Liver (tissue), 3 donors: Measurements from ENCODE around the gene ATXN10.

Experiments
- CTCF ChIP-seq: fragments of 150-350 bp; IDR thresholded peaks from 2 replicates; pipeline ENCODE4 v1.5.1; 2017; ENCODE audit warnings: improper control_type of control experiment, low read depth, low read length; ENCODE audit not compliant: missing input control
- EGR1 ChIP-seq, 2 donors: IDR thresholded peaks; 2 replicates each; pipeline ENCODE4 v1.6.1; 2016 to 2018; ENCODE audit warnings: antibody characterized with exemption in 2 of 2, low read depth in 2 of 2
- GABPA ChIP-seq, 2 donors: IDR thresholded peaks in 1 of 2; conservative IDR thresholded peaks in 1 of 2; 2 replicates each; pipeline ENCODE4 v1.6.1; 2016; ENCODE audit warnings: antibody characterized with exemption in 2 of 2, mild to moderate bottlenecking in 1 of 2, moderate library complexity in 1 of 2
- HNF4A ChIP-seq, 2 donors: conservative IDR thresholded peaks; 2 replicates each; pipeline ENCODE4 v1.6.1; 2016; ENCODE audit warnings: antibody characterized with exemption in 2 of 2, mild to moderate bottlenecking in 2 of 2
- HNF4G ChIP-seq: IDR thresholded peaks from 2 replicates; pipeline ENCODE4 v1.6.1; 2016; ENCODE audit warnings: antibody characterized with exemption
- JUND ChIP-seq, 2 donors: IDR thresholded peaks; 2 replicates each; pipeline ENCODE4 v1.6.1; 2016; ENCODE audit warnings: antibody characterized with exemption in 2 of 2
- MAX ChIP-seq: IDR thresholded peaks from 2 replicates; pipeline ENCODE4 v1.6.1; 2016; ENCODE audit warnings: antibody characterized with exemption
- RAD21 ChIP-seq, 2 donors: IDR thresholded peaks; 2 replicates each; pipeline ENCODE4 v1.6.1; 2016; ENCODE audit warnings: antibody characterized with exemption in 2 of 2, mild to moderate bottlenecking in 2 of 2
- REST ChIP-seq: IDR thresholded peaks from 2 replicates; pipeline ENCODE4 v1.6.1; 2016; ENCODE audit warnings: antibody characterized with exemption, mild to moderate bottlenecking
- SP1 ChIP-seq: IDR thresholded peaks from 2 replicates; pipeline ENCODE4 v1.6.1; 2018; ENCODE audit warnings: antibody characterized with exemption, mild to moderate bottlenecking
- TAF1 ChIP-seq: conservative IDR thresholded peaks from 2 replicates; pipeline ENCODE4 v1.6.1; 2016; ENCODE audit warnings: antibody characterized with exemption, mild to moderate bottlenecking
- TF ChIP-seq, protein P1 (sequence below): IDR thresholded peaks from 2 replicates; pipeline ENCODE4 v1.6.1; 2016; ENCODE audit warnings: antibody characterized with exemption
- donor health status: healthy.
- donor health status: healthy.

- TF ChIP-seq MAX (no peak), CTCF (no peak), HNF4G (no peak), GABPA (IDR thresholded peaks at IDR 0.05 in 1 of 2, conservative IDR thresholded peaks at IDR 0.05 in 1 of 2) (no peak), REST (no peak), TAF1 (no peak), HNF4A (conservative IDR thresholded peaks at IDR 0.05) (no peak), JUND (IDR thresholded peaks at IDR 0.05) (no peak), EGR1 (IDR thresholded peaks at IDR 0.05; ENCODE audit: low read depth in 2 of 2) (no peak), RAD21 (IDR thresholded peaks at IDR 0.05) (no peak), SP1 (no peak)
- TF ChIP-seq, protein P1, sequence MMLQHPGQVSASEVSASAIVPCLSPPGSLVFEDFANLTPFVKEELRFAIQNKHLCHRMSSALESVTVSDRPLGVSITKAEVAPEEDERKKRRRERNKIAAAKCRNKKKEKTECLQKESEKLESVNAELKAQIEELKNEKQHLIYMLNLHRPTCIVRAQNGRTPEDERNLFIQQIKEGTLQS, result no peak
Observed at GRCh38 chr22:45807156-45807915, 135.7 kb downstream of the ATXN10 start.
